Measurements from ENCODE around the gene TTYH1.
"Not testable (repeated sequence)": the region's sequence is repeated elsewhere in the genome, so short reads cannot be mapped to it uniquely, and the experiment has no call there.

Gene TTYH1

GRCh38 chr19:54446349-54446748 is 31.1 kb downstream of the TTYH1 start:
- DNase-seq, result not testable (repeated sequence)

- DNase-seq, result no peak
Measured at GRCh38 chr19:54448040-54448773, 32.9 kb downstream of the TTYH1 start.

- peak; percentile 76 for DNase-seq
Measured at GRCh38 chr19:54448774-54449700, 33.8 kb downstream of the TTYH1 start, which contains the start of gene LENG8. TSS of gene LENG8 (plus strand) at chr19:54449199. CDS start at chr19:54451345, 2,146 bp downstream.

GRCh38 chr19:54449701-54450069 is 34.4 kb downstream of the TTYH1 start:
- no peak for DNase-seq

- DNase-seq, result no peak
Measured at GRCh38 chr19:54451331-54451871, 36.1 kb downstream of the TTYH1 start.

- DNase-seq, result no peak
Measured at GRCh38 chr19:54451997-54452396, 36.7 kb downstream of the TTYH1 start.

GRCh38 chr19:54452626-54453025 is 37.4 kb downstream of the TTYH1 start:
- DNase-seq, result no peak

- DNase-seq, result no peak
Measured at GRCh38 chr19:54453921-54454780, 38.9 kb downstream of the TTYH1 start.

- no peak for DNase-seq
Measured at GRCh38 chr19:54454781-54455675, 39.8 kb downstream of the TTYH1 start.

GRCh38 chr19:54455786-54456422 is 40.6 kb downstream of the TTYH1 start:
- DNase-seq, result no peak

GRCh38 chr19:54456423-54457373 is 41.4 kb downstream of the TTYH1 start:
- DNase-seq, result no peak

GRCh38 chr19:54457773-54458647 is 42.7 kb downstream of the TTYH1 start:
- no peak for DNase-seq

GRCh38 chr19:54458648-54459281 is 43.5 kb downstream of the TTYH1 start:
- DNase-seq, result no peak

GRCh38 chr19:54459282-54460229 is 44.3 kb downstream of the TTYH1 start:
- DNase-seq, result no peak

GRCh38 chr19:54460230-54461005 is 45.2 kb downstream of the TTYH1 start:
- DNase-seq, result no peak

- DNase-seq, result no peak
Measured at GRCh38 chr19:54461210-54461609, 45.9 kb downstream of the TTYH1 start.
